Measurements from ENCODE around the gene GGT7.
"Not testable (repeated sequence)": the region's sequence is repeated elsewhere in the genome, so short reads cannot be mapped to it uniquely, and the experiment has no call there.

Gene GGT7

GRCh38 chr20:34848597-34848996, 24.1 kb downstream of the GGT7 start:
- DNase-seq (ENCODE audit: low read depth in 2 of 2) = no peak

- no peak for DNase-seq (ENCODE audit: low read depth in 2 of 2)
These were observed 29.2 kb downstream of the GGT7 start for GRCh38 chr20:34843421-34843820.

GRCh38 chr20:34842143-34842542, 30.5 kb downstream of the GGT7 start:
- no peak for DNase-seq (ENCODE audit: low read depth in 2 of 2)

GRCh38 chr20:34834459-34834893, 38.2 kb downstream of the GGT7 start:
- DNase-seq (ENCODE audit: low read depth in 2 of 2) = no peak

GRCh38 chr20:34831936-34832335, 40.7 kb downstream of the GGT7 start:
- no peak for DNase-seq (ENCODE audit: low read depth in 2 of 2)

- no peak for DNase-seq (ENCODE audit: low read depth in 2 of 2)
These were observed 43.5 kb downstream of the GGT7 start for GRCh38 chr20:34829191-34829590.

- peak; percentile 74 to 85 for DNase-seq (ENCODE audit: low read depth in 2 of 2)
These were observed 46.9 kb downstream of the GGT7 start, which contains the start of gene NCOA6 for GRCh38 chr20:34825530-34826362. TSS of gene NCOA6 (minus strand) at chr20:34825651. CDS start at chr20:34782355, 43,296 bp downstream.

GRCh38 chr20:34824806-34825529, 47.7 kb downstream of the GGT7 start:
- DNase-seq (ENCODE audit: low read depth in 2 of 2) = peak; percentile 35 to 59

GRCh38 chr20:34824452-34824805, 48.2 kb downstream of the GGT7 start:
- DNase-seq (ENCODE audit: low read depth in 2 of 2) = peak; percentile 68 to 78

GRCh38 chr20:34824026-34824425, 48.6 kb downstream of the GGT7 start:
- DNase-seq (ENCODE audit: low read depth in 2 of 2) = no peak

- DNase-seq (ENCODE audit: low read depth in 2 of 2) = no peak
These were observed 51.7 kb downstream of the GGT7 start for GRCh38 chr20:34820805-34821578.

- DNase-seq (ENCODE audit: low read depth in 2 of 2) = no peak
These were observed 54.9 kb downstream of the GGT7 start for GRCh38 chr20:34817801-34818200.

- no peak for DNase-seq (ENCODE audit: low read depth in 2 of 2)
These were observed 55.6 kb downstream of the GGT7 start for GRCh38 chr20:34817072-34817471.

GRCh38 chr20:34815636-34816035, 57.0 kb downstream of the GGT7 start:
- no peak for DNase-seq (ENCODE audit: low read depth in 2 of 2)

GRCh38 chr20:34808583-34808982, 64.1 kb downstream of the GGT7 start:
- no peak for DNase-seq (ENCODE audit: low read depth in 2 of 2)

GRCh38 chr20:34807944-34808465, 64.7 kb downstream of the GGT7 start:
- not testable (repeated sequence) for DNase-seq (ENCODE audit: low read depth in 2 of 2)

GRCh38 chr20:34806255-34806654, 66.4 kb downstream of the GGT7 start:
- no peak for DNase-seq (ENCODE audit: low read depth in 2 of 2)

GRCh38 chr20:34798871-34799270, 73.8 kb downstream of the GGT7 start:
- no peak for DNase-seq (ENCODE audit: low read depth in 2 of 2)

GRCh38 chr20:34798328-34798727, 74.3 kb downstream of the GGT7 start:
- no peak for DNase-seq (ENCODE audit: low read depth in 2 of 2)

GRCh38 chr20:34797012-34797995, 75.4 kb downstream of the GGT7 start:
- DNase-seq (ENCODE audit: low read depth in 2 of 2) = no peak
